Esophagus muscularis mucosa (tissue), 4 donors: Measurements from ENCODE around the gene CTNNA3. TPM values are rescaled to one million over a fixed set of nuclear protein-coding genes. Genes with fewer than 3 reads are reported as not detected.
"Not testable (repeated sequence)": the region's sequence is repeated elsewhere in the genome, so short reads cannot be mapped to it uniquely, and the experiment has no call there.

Source experiments
- DNase-seq: peaks from one replicate; pipeline ENCODE4 v3.0.0-alpha.2; 2017; ENCODE audit errors: extremely low spot score
- H3K27ac ChIP-seq, 4 donors: fragments of 200-600 bp; sonication (generic); replicated peaks in 1 of 4; 1 replicate in 3 of 4; 2 replicates in 1 of 4; pipeline ENCODE4 v1.5.1; 2016 to 2019; ENCODE audit warnings: mild to moderate bottlenecking in 1 of 4
- H3K27me3 ChIP-seq, 4 donors: fragments of 200-600 bp; sonication (generic); one replicate each; pipeline versions ENCODE4 v1.5.1 to v1.6.0; 2016 to 2019
- H3K36me3 ChIP-seq, 4 donors: fragments of 200-600 bp; sonication (generic); one replicate each; pipeline ENCODE4 v1.5.1; 2016 to 2019
- H3K4me1 ChIP-seq, 4 donors: fragments of 200-600 bp; sonication (generic); one replicate each; pipeline ENCODE4 v1.5.1; 2016 to 2019
- H3K4me3 ChIP-seq, 4 donors: fragments of 200-600 bp; sonication (generic); 1 replicate in 2 of 4; 2 replicates in 2 of 4; pipeline ENCODE4 v1.5.1; 2016 to 2019; ENCODE audit warnings: mild to moderate bottlenecking in 4 of 4, moderate library complexity in 1 of 4
- H3K9me3 ChIP-seq, 4 donors: fragments of 200-600 bp; sonication (generic); 1 replicate in 3 of 4; 2 replicates in 1 of 4; pipeline ENCODE4 v1.5.1; 2016 to 2019
- CTCF ChIP-seq, 3 experiments: fragments of 200-600 bp in 2 of 3; fragments of 450-650 bp in 1 of 3; sonication (generic) in 2 of 3; IDR thresholded peaks; one replicate each; pipeline ENCODE4 v1.5.1; 2017 to 2019; ENCODE audit warnings: antibody characterized with exemption in 3 of 3, mild to moderate bottlenecking in 2 of 3, moderate library complexity in 1 of 3
- EP300 ChIP-seq: sonication (generic); formaldehyde crosslinking; IDR thresholded peaks from one replicate; pipeline ENCODE4 v1.6.1; 2017; ENCODE audit warnings: antibody characterized with exemption
- POLR2A ChIP-seq: fragments of 450-650 bp; IDR thresholded peaks from one replicate; pipeline ENCODE4 v1.6.1; 2017; ENCODE audit warnings: antibody characterized with exemption, moderate library complexity, mild to moderate bottlenecking, low read depth
- POLR2AphosphoS5 ChIP-seq, 2 donors: sonication (generic); formaldehyde crosslinking; IDR thresholded peaks; one replicate each; pipeline ENCODE4 v1.6.1; 2017; ENCODE audit warnings: antibody characterized with exemption in 2 of 2
- WGBS: methylation state at CpG from one replicate; pipeline ENCODE4 v1.1.5; 2018; 5-methylcytosine and 5-hydroxymethylcytosine counted together
- intact Hi-C: fragments of 100-400 bp; cut with DNase I; formaldehyde crosslinking; loops from one replicate; pipeline ENCODE4 v1.15.1; 2023
- total RNA-seq, 4 donors: library from RNA; depleted of rRNA; stranded (reverse); fragments of >200 nt; gene quantifications; one replicate each; pipeline versions ENCODE4 v1.1.0 to v1.2.1, GENCODE V29; 2016

CTNNA3 gene
- total RNA-seq, 4 donors from 2014 or later, result 5.1 to 27.8 (median 17.6) TPM

GRCh38 chr10:67539312-67539711 lies 156.7 kb downstream of the CTNNA3 start:
- H3K27me3 ChIP-seq, result no peaks in the 10 kb centered on the region
- TF ChIP-seq POLR2AphosphoS5 (IDR thresholded peaks at IDR 0.05) (no peak), CTCF (IDR thresholded peaks at IDR 0.05) (no peak), EP300 (no peak), POLR2A (no peak)
- no peak overlapping the region for H3K27ac ChIP-seq
- DNase-seq, result no peak
- no peak overlapping the region for H3K4me3 ChIP-seq
- no peaks in the 10 kb centered on the region for H3K9me3 ChIP-seq
- WGBS, result 52% methylated on average over 6 of the region's 6 CpGs
- no peaks in the 10 kb centered on the region for H3K36me3 ChIP-seq
- H3K4me1 ChIP-seq, result peaks cover 0 to 8% (median 3%) of the 10 kb centered on the region in 4 donors
- intact Hi-C loops, result no loop called here

GRCh38 chr10:67537906-67538305 lies 158.1 kb downstream of the CTNNA3 start:
- WGBS, result 97% methylated on average over 1 of the region's 1 CpG
- H3K4me3 ChIP-seq, result no peak overlapping the region

GRCh38 chr10:67533376-67533775 lies 162.6 kb downstream of the CTNNA3 start:
- TF ChIP-seq POLR2A (no peak), CTCF (IDR thresholded peaks at IDR 0.05) (no peak), POLR2AphosphoS5 (IDR thresholded peaks at IDR 0.05) (no peak), EP300 (no peak)
- Histone ChIP-seq H3K27me3 (no peaks in the 10 kb centered on the region), H3K4me3 (no peak overlapping the region), H3K9me3 (no peaks in the 10 kb centered on the region), H3K27ac (no peak overlapping the region), H3K4me1 (peaks cover 0 to 5% (median 0%) of the 10 kb centered on the region in 4 donors), H3K36me3 (no peaks in the 10 kb centered on the region)
- 25% methylated on average over 1 of the region's 1 CpG for WGBS
- intact Hi-C loops, result no loop called here
- no peak for DNase-seq

More at GRCh38 chr10:67537906-67538305, 158.1 kb downstream of the CTNNA3 start:
- TF ChIP-seq POLR2A (no peak), CTCF (IDR thresholded peaks at IDR 0.05) (no peak), EP300 (no peak), POLR2AphosphoS5 (IDR thresholded peaks at IDR 0.05) (no peak)
- intact Hi-C loops, result no loop called here
- H3K27ac ChIP-seq, result no peak overlapping the region
- H3K9me3 ChIP-seq, result no peaks in the 10 kb centered on the region
- DNase-seq, result no peak
- H3K36me3 ChIP-seq, result no peaks in the 10 kb centered on the region
- H3K27me3 ChIP-seq, result no peaks in the 10 kb centered on the region
- peaks cover 0 to 8% (median 3%) of the 10 kb centered on the region in 4 donors for H3K4me1 ChIP-seq

GRCh38 chr10:67530990-67531389 lies 165.0 kb downstream of the CTNNA3 start:
- H3K27me3 ChIP-seq, H3K4me3 ChIP-seq, H3K36me3 ChIP-seq, H3K27ac ChIP-seq, H3K9me3 ChIP-seq, DNase-seq, intact Hi-C loops, H3K4me1 ChIP-seq: not testable (repeated sequence)
- 63% methylated on average over 1 of the region's 3 CpGs for WGBS

GRCh38 chr10:67527351-67527750 lies 168.6 kb downstream of the CTNNA3 start:
- intact Hi-C loops, result no loop called here
- TF ChIP-seq POLR2A (no peak), CTCF (IDR thresholded peaks at IDR 0.05) (no peak), EP300 (no peak), POLR2AphosphoS5 (IDR thresholded peaks at IDR 0.05) (no peak)
- Histone ChIP-seq H3K4me1 (peaks cover 0 to 6% (median 0%) of the 10 kb centered on the region in 4 donors), H3K9me3 (no peaks in the 10 kb centered on the region), H3K27me3 (no peaks in the 10 kb centered on the region), H3K4me3 (no peak overlapping the region), H3K27ac (no peak overlapping the region), H3K36me3 (no peaks in the 10 kb centered on the region)
- no peak for DNase-seq
